HG02938 (cell line): Measurements from ENCODE around the gene MFAP5.
"Not testable (repeated sequence)": the region's sequence is repeated elsewhere in the genome, so short reads cannot be mapped to it uniquely, and the experiment has no call there.

Source experiments
- ATAC-seq: cut with Tn5 transposase; IDR thresholded peaks from one replicate; pipeline ENCODE4 v1.9.1; 2021; ENCODE audit warnings: mild to moderate bottlenecking, moderate library complexity; ENCODE audit not compliant: unreplicated experiment

Gene MFAP5

DNA sequence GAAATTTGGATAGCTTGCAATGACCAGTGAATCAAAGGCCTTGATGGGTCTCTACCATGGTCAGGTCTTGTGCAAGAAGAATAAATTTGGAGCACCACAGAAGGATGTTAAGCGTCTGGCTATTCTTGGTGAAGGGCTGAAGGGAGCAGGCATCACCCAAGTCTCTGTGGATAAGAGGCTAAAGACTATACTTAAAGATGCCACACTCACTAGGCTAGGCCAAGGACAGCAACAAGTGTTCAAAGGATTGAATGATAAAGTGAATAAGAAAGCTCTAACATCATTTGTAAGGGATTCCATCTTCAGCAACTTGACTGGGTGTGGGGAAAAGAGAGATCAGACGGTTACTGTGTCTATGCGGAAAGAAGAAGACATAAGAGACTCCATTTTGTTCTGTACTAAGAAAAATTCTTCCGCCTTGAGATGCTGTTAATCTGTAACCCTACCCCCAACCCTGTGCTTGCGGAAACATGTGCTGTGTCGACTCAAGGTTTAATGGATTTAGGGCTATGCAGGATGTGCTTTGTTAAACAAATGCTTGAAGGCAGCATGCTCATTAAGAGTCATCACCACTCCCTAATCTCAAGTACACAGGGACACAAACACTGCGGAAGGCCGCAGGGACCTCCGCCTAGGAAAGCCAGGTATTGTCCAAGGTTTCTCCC lies 27.2 kb downstream of the MFAP5 start:
- not testable (repeated sequence) for ATAC-seq

DNA sequence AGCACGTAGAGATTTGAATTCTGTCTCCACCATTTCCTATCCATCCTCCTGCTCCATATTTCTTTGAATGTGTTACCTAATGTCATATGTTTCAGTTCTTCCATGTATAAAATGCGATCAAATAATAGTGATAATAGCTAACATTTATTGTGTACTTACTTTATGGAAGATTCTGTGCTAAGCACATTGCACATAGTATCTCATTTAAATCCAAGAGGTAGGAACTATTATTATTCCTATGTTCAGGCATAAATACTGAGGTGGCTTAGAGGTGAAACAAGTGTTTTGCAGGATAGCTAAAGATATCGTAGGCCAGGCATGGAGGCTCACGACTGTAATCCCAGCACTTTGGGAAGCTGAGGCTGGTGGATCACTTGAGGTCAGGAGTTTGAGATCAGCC lies 32.5 kb downstream of the MFAP5 start:
- ATAC-seq = no peak

GRCh38 chr12:8629486-8630033 lies 33.1 kb downstream of the MFAP5 start:
- ATAC-seq = peak; percentile 90

DNA sequence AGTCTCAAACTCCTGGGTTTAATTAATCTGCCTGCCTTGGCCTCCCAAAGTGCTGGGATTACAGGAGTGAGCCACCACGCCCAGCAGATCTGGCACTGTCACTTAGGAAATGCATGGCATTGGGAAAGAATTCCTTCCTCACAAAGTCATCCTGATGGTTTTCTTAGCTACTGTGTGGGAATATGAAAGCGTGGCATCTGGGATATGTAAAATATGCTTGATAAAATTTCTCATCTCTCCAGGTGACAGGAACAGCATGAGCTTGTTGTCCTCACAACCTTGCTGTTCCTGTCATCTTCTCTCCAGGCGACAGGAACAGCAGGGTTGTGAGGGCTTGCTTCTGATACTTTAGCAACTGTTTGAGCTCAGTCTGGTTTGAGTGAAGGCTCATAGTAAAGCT lies 33.9 kb downstream of the MFAP5 start:
- ATAC-seq = no peak

GRCh38 chr12:8624750-8625149 lies 37.9 kb downstream of the MFAP5 start:
- ATAC-seq = not testable (repeated sequence)

DNA sequence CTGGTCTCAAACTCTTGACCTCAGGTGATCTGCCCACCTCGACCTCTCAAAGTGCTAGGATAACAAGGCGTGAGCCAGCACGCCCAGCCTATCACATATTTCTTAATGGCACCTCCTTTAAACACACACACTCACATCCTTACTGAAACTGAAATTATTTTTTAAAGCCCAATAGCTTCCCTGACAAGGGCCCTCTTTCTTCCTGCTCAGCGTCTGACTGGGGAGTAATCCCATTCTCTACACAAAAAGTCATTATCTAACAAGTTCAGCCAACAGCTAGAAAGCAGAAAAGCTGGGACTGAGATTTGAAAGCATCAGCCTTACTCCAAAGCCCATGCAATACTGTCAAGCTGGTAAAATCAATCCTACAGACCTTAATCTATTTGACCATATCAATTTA lies 40.0 kb downstream of the MFAP5 start:
- no peak for ATAC-seq

DNA sequence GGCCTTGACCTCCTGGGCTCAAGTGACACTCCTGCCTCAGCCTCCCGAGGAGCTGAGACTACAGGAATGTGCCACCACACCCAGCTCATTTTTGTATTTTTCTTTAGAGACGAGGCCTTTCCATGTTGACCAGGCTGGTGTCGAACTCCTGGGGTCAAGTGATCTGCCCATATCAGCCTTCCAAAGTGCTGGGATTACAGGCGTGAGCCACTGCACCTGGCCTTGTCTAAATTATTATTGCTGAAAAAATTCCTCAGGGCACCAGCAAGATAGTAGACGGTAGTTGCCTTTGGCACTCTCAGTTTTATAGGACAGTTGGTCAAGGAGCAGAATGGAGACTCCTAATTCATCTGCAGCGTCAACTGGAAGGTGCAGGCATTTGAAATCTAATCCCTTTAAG lies 47.4 kb downstream of the MFAP5 start:
- ATAC-seq = no peak

GRCh38 chr12:8613881-8614280 lies 48.7 kb downstream of the MFAP5 start:
- not testable (repeated sequence) for ATAC-seq

- no peak for ATAC-seq
Observed at GRCh38 chr12:8612629-8613028, 50.0 kb downstream of the MFAP5 start, which contains the start of gene AICDA. TSS of gene AICDA (minus strand) at chr12:8612859. CDS start at chr12:8612767, 92 bp downstream.

DNA sequence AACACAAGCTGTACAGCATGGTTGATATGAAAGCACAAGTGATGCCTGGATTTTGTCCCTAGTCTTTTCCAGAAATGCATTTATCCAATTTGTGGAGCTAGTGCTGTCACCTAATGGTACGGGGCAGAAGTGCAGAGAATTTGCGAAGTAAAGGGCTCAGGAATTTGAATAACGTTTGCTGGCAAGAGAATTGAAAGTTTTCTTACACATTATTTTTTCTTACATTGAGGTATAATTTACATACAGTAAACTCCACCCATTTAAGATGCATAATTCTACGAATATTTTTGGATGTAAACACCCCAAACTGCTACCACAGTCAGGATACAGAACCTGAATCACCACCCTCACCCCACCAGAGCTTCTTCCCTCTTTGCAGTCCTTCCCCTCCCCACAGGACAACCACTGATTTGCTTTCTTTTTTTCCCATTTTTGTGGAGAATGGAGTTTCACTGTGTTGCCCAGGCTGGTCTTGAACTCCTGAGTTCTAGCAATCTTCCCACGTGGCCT lies 53.5 kb downstream of the MFAP5 start:
- no peak for ATAC-seq

GRCh38 chr12:8606890-8607289 lies 55.7 kb downstream of the MFAP5 start:
- ATAC-seq = no peak

DNA sequence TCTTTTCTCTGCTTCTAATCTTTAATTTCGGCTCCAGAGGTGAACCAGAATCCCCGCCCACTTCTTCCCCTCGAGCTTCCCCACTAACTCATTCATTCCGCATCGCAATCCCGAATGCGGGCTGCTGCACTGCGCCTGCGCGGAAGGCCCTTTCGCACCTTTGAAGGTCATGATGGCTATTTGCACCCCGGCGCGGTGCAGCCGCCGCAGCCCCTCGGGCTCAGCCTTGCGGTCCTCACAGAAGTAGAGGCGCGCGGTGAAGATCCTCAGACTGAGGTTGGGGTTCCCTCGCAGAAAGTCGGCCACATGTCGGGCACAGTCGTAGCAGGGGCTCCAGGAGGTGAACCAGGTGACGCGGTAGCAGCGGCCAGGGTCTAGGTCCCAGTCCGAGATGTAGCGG lies 57.6 kb downstream of the MFAP5 start:
- no peak for ATAC-seq

GRCh38 chr12:8603856-8604255 lies 58.8 kb downstream of the MFAP5 start:
- no peak for ATAC-seq

- ATAC-seq = no peak
Observed at GRCh38 chr12:8603286-8603685, 59.3 kb downstream of the MFAP5 start.

DNA sequence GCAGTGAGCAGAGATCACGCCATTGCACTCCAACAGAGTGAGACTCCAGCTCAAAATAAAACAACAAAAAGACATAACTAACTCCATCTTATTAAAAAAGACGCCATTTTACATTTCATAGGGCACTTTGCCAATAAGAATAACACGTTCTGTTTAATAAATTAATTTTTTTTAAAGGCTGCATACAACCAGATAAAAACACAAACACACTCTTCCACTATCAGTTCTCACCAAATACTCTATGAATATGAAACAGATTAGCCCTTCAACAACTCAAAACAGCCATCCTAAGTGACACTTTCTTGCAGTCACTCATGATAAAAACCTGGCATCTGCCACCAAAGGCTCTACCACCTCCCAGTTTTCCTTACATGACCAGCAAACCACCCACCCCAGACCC lies 66.1 kb downstream of the MFAP5 start:
- ATAC-seq = no peak
